Measurements from ENCODE around the gene MAPKAP1.

DNA sequence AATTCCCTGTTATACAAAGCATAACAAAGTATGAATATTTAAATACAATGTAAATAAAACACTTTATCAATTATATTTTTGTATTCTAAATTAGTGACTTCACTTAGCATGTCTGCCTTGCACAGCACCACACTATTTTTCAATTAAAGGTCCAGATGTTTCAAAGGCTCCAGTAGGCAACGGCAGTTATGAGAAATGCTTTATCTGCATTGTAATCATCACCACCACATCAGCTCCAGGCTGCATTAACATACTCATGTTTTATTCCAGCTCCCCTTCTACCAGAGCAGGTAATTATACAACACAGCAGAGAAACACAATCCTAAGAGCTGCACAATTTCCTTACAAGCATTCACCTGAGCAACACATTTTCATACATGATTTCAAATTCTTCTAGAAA, 102.8 kb downstream of the MAPKAP1 start:
- TF ChIP-seq POLR2A (IDR thresholded peaks at IDR 0.05; ENCODE audit: low read depth, low read length), result no peak
- TF ChIP-seq TAF1 (IDR thresholded peaks at IDR 0.05; ENCODE audit: low read depth, low read length), result no peak
